ENCODE measurements around the gene BTBD9. TPM values are rescaled to one million over a fixed set of nuclear protein-coding genes. Genes with fewer than 3 reads are reported as not detected.

The BTBD9 gene
- total RNA-seq, 2 donors from 2014 or later, result 15.3 to 23.6 TPM

DNA sequence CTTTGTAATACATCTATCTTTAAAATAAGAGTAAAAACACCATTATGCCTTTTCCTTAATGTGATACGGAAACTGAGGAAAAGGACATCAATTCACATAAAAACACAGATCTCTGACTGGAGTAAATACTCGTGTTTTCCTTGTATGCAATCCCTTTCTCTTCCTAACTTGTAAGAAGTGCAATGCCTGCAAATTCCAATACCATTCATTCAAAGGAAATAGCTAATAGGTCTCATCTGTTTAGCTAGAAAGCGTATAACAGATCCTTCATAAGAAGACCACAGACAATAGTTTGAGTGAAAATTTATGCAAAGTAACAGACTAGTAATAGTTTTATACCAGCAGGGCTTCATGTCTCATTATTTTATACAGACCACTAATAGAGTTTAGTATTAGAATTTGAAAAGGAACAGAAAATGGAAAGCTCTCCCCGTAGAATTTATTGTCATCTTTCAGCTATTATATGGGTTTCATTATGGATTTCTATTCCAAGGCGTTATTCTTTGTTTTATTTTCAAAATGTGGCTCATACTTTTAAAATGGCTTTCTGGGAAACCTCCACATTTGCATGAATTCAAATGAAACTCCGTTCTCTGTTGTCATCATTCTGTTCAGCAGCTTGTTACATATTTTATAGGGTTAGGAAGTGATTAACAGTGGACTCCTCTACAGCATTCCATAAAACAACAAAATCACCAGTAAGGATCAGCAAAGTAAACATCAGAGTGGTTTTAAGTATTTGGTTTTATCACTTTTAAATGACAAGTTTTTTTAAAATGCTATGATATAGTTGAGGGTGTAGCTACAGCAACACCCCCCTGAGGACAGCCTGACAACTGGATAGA lies 186.7 kb downstream of the BTBD9 start:
- H3K9me3 ChIP-seq, result no peaks in the 10 kb centered on the region
- no peak overlapping the region for H3K4me3 ChIP-seq
- DNase-seq, result no peak
- H3K36me3 ChIP-seq, result no peaks in the 10 kb centered on the region
- H3K27ac ChIP-seq, result no peak overlapping the region
- no peak overlapping the region for H3K9ac ChIP-seq (ENCODE audit: low read depth in 2 of 2, low read length in 2 of 2)
- no peaks in the 10 kb centered on the region for H3K27me3 ChIP-seq
- no peaks in the 10 kb centered on the region for H3K4me1 ChIP-seq
- TF ChIP-seq, protein P1, sequence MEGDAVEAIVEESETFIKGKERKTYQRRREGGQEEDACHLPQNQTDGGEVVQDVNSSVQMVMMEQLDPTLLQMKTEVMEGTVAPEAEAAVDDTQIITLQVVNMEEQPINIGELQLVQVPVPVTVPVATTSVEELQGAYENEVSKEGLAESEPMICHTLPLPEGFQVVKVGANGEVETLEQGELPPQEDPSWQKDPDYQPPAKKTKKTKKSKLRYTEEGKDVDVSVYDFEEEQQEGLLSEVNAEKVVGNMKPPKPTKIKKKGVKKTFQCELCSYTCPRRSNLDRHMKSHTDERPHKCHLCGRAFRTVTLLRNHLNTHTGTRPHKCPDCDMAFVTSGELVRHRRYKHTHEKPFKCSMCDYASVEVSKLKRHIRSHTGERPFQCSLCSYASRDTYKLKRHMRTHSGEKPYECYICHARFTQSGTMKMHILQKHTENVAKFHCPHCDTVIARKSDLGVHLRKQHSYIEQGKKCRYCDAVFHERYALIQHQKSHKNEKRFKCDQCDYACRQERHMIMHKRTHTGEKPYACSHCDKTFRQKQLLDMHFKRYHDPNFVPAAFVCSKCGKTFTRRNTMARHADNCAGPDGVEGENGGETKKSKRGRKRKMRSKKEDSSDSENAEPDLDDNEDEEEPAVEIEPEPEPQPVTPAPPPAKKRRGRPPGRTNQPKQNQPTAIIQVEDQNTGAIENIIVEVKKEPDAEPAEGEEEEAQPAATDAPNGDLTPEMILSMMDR (IDR thresholded peaks at IDR 0.05), result no peak
- intact Hi-C loops (cut with DNase I), result no loop called here

DNA sequence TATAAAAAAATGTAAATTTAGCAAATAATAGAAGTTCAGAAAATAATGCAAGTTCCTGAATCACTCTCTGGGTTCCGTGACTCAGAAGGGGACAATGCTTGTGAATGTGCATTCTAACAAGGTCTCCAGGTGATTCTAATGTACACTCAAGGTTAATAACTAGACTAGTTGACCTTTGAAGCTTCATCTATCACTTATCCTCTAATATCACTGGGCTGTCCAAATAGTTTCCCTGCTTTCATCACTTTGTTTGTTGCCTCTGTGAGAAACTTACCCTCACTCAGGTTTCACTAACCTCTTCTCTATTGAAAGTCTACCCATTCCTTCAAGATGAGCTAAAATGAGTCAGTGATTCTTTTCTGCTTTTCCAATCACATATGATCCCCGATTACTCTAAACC lies 189.0 kb downstream of the BTBD9 start:
- DNase-seq, result no peak
- intact Hi-C loops (cut with DNase I), result no loop called here
- Histone ChIP-seq H3K36me3 (no peaks in the 10 kb centered on the region), H3K4me1 (no peaks in the 10 kb centered on the region), H3K27ac (no peak overlapping the region), H3K9me3 (no peaks in the 10 kb centered on the region), H3K4me3 (no peak overlapping the region), H3K9ac (ENCODE audit: low read depth in 2 of 2, low read length in 2 of 2) (no peak overlapping the region), H3K27me3 (no peaks in the 10 kb centered on the region)
- TF ChIP-seq, protein P1 (IDR thresholded peaks at IDR 0.05), result no peak

DNA sequence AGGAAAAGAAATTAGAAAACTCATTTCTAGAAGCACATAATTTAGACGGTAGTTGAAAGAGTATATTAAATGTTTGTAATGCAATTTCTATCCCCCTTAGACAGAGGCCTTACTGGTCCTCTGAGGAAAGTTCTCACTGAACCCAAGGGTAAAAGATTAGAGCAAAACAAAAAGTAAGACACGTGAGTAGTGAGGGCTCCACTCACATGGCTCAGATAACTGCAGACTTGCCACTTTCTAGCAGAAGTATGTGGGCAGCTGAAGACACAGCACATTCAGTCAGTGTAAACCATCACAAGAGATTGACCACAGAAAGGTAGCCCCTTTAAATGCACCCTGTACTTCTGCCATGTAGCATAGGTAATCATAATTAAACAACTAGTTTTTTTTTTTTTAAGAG lies 193.8 kb downstream of the BTBD9 start:
- Histone ChIP-seq H3K9ac (ENCODE audit: low read depth in 2 of 2, low read length in 2 of 2) (no peak overlapping the region), H3K9me3 (no peaks in the 10 kb centered on the region), H3K36me3 (no peaks in the 10 kb centered on the region), H3K4me1 (no peaks in the 10 kb centered on the region), H3K27ac (no peak overlapping the region), H3K27me3 (no peaks in the 10 kb centered on the region), H3K4me3 (no peak overlapping the region)
- DNase-seq, result no peak
- intact Hi-C loops (cut with DNase I), result no loop called here
- TF ChIP-seq, protein P1 (IDR thresholded peaks at IDR 0.05), result no peak

DNA sequence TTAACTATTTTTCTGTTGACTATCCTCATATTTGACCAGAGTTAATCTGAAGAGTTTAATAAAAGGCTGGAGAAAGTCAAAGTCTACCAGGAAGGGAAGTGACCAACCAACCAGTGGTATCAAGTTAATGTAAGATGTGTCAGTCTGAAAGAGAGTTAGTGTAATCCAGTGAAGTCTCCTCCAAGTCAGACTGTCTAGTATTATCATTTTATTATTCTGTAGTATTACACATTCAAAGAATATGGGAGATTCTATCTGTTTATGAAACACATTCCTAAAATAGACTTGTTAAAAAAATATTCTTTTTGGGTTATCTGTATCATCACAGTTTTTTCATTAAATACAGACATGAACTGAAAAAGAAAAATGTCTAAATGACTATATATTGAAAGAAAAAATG lies 194.4 kb downstream of the BTBD9 start:
- Histone ChIP-seq H3K27me3 (no peaks in the 10 kb centered on the region), H3K4me1 (no peaks in the 10 kb centered on the region), H3K4me3 (no peak overlapping the region), H3K36me3 (no peaks in the 10 kb centered on the region), H3K9ac (ENCODE audit: low read depth in 2 of 2, low read length in 2 of 2) (no peak overlapping the region), H3K9me3 (no peaks in the 10 kb centered on the region), H3K27ac (no peak overlapping the region)
- DNase-seq, result no peak
- TF ChIP-seq, protein P1 (IDR thresholded peaks at IDR 0.05), result no peak
- intact Hi-C loops (cut with DNase I), result no loop called here

DNA sequence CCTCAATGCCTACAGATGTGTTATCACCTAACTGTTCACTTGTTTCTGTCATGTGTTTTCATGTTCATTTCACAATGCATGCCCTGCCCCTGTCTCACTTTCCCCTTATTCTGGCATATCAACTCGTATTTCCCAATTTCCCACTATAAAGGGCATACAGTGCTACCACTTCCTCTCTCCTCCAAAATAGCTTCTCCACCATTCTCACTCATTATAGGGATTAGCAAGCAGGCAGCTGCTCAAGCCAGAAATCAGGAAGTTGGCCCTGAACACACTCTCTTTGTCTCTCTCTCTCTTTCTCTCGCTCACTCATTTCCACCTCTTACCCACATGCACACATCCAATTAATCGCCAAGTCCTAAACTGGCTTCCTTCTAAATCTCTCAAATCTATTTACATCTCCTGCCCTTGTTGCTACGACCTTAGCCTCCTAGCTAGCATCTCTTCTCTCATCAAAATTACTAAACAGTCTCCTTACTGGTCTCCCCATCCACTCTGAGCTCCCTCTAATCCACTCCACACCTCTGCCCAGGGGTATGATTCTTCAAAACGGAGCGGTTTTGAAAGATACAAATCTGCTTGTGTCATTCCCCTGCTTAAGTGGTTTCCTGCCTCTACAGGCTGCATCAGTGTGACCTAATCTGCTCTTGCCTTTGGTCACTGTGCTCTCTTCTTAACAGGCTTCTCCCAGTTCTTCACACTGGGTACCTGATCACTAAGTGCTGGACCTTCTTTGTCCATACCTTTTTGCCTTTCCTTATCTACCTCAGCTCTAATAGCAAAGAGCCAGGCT lies 196.2 kb downstream of the BTBD9 start:
- Histone ChIP-seq H3K27ac (no peak overlapping the region), H3K9me3 (no peaks in the 10 kb centered on the region), H3K36me3 (no peaks in the 10 kb centered on the region), H3K4me1 (no peaks in the 10 kb centered on the region), H3K4me3 (no peak overlapping the region), H3K9ac (ENCODE audit: low read depth in 2 of 2, low read length in 2 of 2) (no peak overlapping the region), H3K27me3 (no peaks in the 10 kb centered on the region)
- TF ChIP-seq, protein P1 (IDR thresholded peaks at IDR 0.05), result no peak
- no peak for DNase-seq
- intact Hi-C loops (cut with DNase I), result no loop called here

All from colonic mucosa (tissue), 4 donors.